Kidney epithelial cell (primary cell): ENCODE data around the gene ZFYVE26. TPM values are rescaled to one million over a fixed set of nuclear protein-coding genes. Genes with fewer than 3 reads are reported as not detected.

Experiments
- DNase-seq: peaks from one replicate; pipeline ENCODE4 v3.0.0-alpha.2; 2010; ENCODE audit warnings: low read depth
- H3K27me3 ChIP-seq: 2 replicates; pipeline ENCODE4 v1.6.0; 2011; ENCODE audit warnings: low read length; ENCODE audit not compliant: control insufficient read depth, insufficient read depth
- H3K36me3 ChIP-seq: 2 replicates; pipeline ENCODE4 v1.5.1; 2011; ENCODE audit warnings: low read length; ENCODE audit not compliant: control insufficient read depth, insufficient read depth
- H3K4me3 ChIP-seq: 2 replicates; pipeline ENCODE4 v1.5.1; 2011; ENCODE audit warnings: low read depth, mild to moderate bottlenecking, control low read depth, low read length
- CTCF ChIP-seq: IDR thresholded peaks from 2 replicates; pipeline ENCODE4 v1.5.1; 2011; ENCODE audit warnings: mild to moderate bottlenecking, moderate library complexity, low read length, control low read depth, inconsistent platforms; ENCODE audit not compliant: insufficient read depth, poor library complexity, severe bottlenecking
- total RNA-seq: library from RNA; depleted of rRNA; stranded (reverse); fragments of >200 nt; gene quantifications from 2 replicates; pipeline ENCODE4 v1.2.3, GENCODE V29; 2015

The ZFYVE26 gene
- total RNA-seq, 1 donor from 2014 or later = 26.2 TPM

- no peak for DNase-seq
- H3K27me3 ChIP-seq = no peaks in the 10 kb centered on the region
- H3K4me3 ChIP-seq = no peak overlapping the region
- H3K36me3 ChIP-seq = peaks cover 1% of the 10 kb centered on the region
- TF ChIP-seq CTCF = no peak
Measured at GRCh38 chr14:67744046-67744445, 72.3 kb downstream of the ZFYVE26 start.

DNA sequence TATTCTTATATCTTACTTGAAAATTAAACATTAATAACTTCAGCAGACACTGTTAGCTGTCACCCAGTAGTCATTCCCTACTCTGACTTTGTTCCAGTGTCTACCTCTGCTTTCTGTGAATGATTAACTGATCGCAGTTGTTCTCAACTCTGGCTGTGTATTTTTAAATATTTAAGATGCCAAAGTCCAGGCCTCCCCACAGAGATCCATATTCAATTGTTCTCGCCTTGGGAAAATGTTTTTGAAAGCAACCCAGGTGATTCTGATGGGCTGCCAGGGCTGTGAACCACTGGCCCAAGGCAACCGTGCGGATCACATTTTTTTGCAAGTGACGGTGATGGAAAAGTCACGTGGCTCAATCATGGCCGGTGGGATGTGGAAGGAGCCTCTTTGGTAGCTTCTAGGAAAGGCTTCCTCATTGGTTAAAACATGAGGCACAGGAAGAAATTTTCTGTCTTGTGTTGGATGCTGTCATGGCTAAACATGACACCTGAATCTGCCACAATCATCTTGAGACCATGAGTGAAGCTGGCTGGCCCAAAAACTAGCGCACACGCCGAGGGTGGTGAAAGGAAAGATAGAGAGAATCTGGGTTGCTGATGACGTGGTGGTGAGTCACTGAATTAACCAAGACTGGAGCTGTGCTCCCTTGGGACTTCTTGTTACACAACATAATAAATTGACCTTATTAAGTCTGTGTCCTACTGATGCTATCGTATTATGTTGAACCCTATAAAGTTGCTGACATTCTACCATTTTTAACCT is 77.5 kb downstream of the ZFYVE26 start:
- H3K4me3 ChIP-seq = no peak overlapping the region
- no peak for TF ChIP-seq CTCF
- DNase-seq = peak; percentile 59
- no peaks in the 10 kb centered on the region for H3K27me3 ChIP-seq
- no peaks in the 10 kb centered on the region for H3K36me3 ChIP-seq

DNA sequence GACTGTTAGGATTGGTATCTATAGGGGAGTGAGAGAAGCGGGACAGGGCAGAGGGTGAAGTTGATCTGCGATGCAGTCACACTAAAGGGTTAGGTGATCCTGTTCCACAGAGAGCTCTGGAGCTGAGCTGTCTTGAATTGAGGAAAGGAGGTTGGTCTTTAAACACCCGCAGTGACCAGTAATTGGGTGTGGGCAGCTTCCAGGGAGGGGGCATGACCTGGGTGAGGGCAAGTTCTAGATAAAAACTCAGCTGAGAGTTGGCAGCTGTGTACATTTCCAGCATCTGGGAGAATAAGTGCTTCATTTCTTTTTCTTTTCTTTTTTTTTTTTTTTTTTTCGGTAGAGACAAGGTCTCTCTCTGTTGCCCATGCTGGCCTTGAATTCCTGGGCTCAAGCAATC is 79.6 kb downstream of the ZFYVE26 start:
- Histone ChIP-seq H3K36me3 (no peaks in the 10 kb centered on the region), H3K4me3 (no peak overlapping the region), H3K27me3 (no peaks in the 10 kb centered on the region)
- TF ChIP-seq CTCF = no peak
- no peak for DNase-seq

- Histone ChIP-seq H3K27me3 (no peaks in the 10 kb centered on the region), H3K4me3 (no peak overlapping the region), H3K36me3 (no peaks in the 10 kb centered on the region)
- no peak for TF ChIP-seq CTCF
- DNase-seq = no peak
Measured at GRCh38 chr14:67735336-67736147, 80.8 kb downstream of the ZFYVE26 start.

GRCh38 chr14:67734675-67735074 is 81.7 kb downstream of the ZFYVE26 start:
- DNase-seq = no peak
- H3K4me3 ChIP-seq = no peak overlapping the region
- TF ChIP-seq CTCF = no peak
- H3K27me3 ChIP-seq = no peaks in the 10 kb centered on the region
- no peaks in the 10 kb centered on the region for H3K36me3 ChIP-seq

DNA sequence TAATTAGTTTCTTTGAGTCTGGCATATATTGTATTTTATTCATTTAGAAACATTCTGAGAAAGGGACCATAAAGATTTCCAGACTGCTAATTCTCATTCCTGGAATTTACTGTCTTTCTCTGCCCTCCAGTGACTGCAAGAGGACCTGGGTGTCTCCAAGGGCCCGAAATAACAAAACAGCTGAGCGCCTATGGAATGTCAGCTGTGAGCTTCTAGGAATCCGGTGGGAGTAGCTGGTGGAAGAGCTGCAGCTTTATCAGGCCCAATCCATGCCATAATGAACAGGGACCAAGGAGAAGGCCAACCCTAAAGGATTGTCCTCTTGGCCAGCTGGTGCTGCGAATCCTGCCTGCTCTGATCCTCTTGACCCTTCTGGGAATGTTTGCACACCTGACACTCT is 82.8 kb downstream of the ZFYVE26 start:
- Histone ChIP-seq H3K27me3 (peaks cover 2% of the 10 kb centered on the region), H3K36me3 (no peaks in the 10 kb centered on the region), H3K4me3 (no peak overlapping the region)
- TF ChIP-seq CTCF = no peak
- DNase-seq = no peak
